Measurements from ENCODE around the gene ZNF284.

ZNF284 gene

DNA sequence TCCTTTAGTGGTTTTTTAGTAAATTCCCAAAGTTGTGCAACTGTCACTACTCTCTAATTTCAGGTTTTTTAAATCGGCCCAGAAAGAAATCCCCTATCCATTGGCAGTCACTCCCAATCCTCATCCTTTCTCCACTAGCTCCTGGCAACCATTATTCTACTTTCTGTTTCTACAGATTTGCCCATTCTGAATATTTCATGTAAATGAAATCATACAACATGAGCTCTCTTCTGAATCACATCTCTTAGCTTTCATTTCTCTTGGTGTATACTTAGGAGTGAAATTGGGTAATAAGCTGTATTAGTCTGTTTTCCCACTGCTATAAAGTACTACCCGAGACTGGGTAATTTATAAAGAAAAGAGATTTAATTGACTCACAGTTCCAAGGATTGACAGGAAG, 29.8 kb upstream of the ZNF284 start:
- TF ChIP-seq CTCF (IDR thresholded peaks at IDR 0.05) = no peak
- Histone ChIP-seq H3K4me1 (no peaks in the 10 kb centered on the region), H3K9me3 (peaks cover 0 to 44% (median 14%) of the 10 kb centered on the region in 3 donors), H3K4me3 (no peak overlapping the region), H3K36me3 (peaks cover 0 to 3% (median 0%) of the 10 kb centered on the region in 3 donors), H3K27ac (no peak overlapping the region), H3K27me3 (peaks cover 0 to 6% of the 10 kb centered on the region in 2 donors)
- intact Hi-C loops (cut with DNase I; ENCODE audit: low total_unique reads) = no loop called here
- DNase-seq = no peak

GRCh38 chr19:44050740-44051649, 21.0 kb upstream of the ZNF284 start:
- Histone ChIP-seq H3K4me3 (peak overlapping the region; percentile 63 to 91), H3K27ac (peak overlapping the region; percentile 29 to 77), H3K4me1 (peaks cover 0 to 19% (median 12%) of the 10 kb centered on the region in 4 donors), H3K36me3 (peaks cover 9 to 17% (median 10%) of the 10 kb centered on the region in 3 donors), H3K27me3 (peaks cover 0 to 4% of the 10 kb centered on the region in 2 donors), H3K9me3 (no peaks in the 10 kb centered on the region)
- intact Hi-C loops (cut with DNase I; ENCODE audit: low total_unique reads) = loop anchor here (10.0 kb wide), 1 partner anchor 46 kb away; the partner anchor contains the start of gene ZNF230
- TF ChIP-seq CTCF (IDR thresholded peaks at IDR 0.05) = no peak
- no peak for DNase-seq

DNA sequence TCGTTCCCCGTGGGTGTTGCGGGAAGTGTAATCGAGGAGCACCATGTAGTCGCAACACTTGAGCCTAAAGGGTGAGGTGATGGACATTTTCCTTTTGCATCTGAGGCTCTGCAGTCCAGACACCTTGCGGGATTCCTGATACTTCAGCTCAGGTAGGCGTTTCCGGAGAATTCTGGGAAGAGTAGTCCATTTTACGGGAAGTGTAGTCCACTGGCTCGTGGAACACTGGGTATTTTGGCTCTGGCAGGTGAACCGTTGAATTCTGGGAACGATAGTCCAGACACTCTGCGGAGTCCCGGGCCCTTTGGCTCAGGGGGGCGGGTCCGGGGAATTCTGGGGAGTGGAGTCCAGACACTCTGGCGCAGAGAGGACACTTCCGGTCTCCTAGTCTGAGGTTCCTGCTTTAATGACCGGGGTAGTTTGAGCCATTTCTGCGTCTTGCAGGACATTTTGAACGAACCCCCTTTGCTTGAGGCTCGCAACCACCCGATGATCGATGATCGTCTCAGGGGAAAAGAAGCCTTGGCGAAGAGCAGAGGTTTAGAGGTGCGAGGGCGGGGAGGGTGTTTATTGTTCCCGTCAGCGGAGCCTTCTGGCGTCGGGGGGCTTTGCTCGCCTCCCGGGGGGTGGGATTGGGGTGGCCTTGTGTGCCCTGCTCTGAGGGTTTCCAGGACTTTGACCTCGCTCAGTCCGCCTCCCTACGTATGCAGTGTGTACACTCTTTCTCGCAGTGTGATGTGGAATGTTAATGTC, 20.1 kb upstream of the ZNF284 start, which contains the start of gene ZNF223:
TSS of gene ZNF223 (plus strand) at position 387 of the 753 bp plus-strand sequence. CDS start 3,141 bp downstream, outside the sequence.
- Histone ChIP-seq H3K27ac (peak within 1 kb of the TSS; percentile 69 to 77), H3K4me1 (peaks cover 0 to 19% (median 12%) of the 10 kb centered on the region in 4 donors), H3K9me3 (no peaks in the 10 kb centered on the region), H3K27me3 (peaks cover 0 to 4% of the 10 kb centered on the region in 2 donors), H3K4me3 (peak within 1 kb of the TSS; percentile 63 to 91), H3K36me3 (peaks cover 11 to 23% (median 13%) of the 10 kb centered on the region in 3 donors)
- no peak for TF ChIP-seq CTCF (IDR thresholded peaks at IDR 0.05)
- peak; percentile 96 to 98 for DNase-seq
- intact Hi-C loops (cut with DNase I; ENCODE audit: low total_unique reads) = loop anchor here (2.0 to 10.0 kb wide), 2 partner anchors 47 to 101 kb away; partner anchors contain the start of genes ZNF221 and ZNF230

DNA sequence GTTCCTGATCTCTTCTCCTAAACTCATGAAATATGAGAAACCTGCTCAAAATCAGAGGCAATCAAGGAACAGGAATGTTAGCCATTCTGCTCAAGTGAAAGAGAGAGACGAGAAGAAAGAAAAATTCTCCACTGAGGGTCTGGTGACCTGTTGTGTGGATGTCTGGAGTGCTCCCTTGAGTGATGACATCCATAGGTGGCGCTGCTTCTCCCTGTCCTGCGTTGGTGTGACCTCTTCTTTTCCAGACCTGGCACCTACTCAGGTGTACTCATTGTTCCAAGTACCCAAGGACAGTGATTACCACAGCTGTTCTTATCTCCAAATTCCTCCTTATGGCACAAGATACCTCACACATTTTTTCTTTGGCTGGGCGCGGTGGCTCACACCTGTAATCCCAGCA, 16.1 kb upstream of the ZNF284 start:
- H3K36me3 ChIP-seq = peaks cover 47 to 62% (median 51%) of the 10 kb centered on the region in 3 donors
- TF ChIP-seq CTCF (IDR thresholded peaks at IDR 0.05) = no peak
- intact Hi-C loops (cut with DNase I; ENCODE audit: low total_unique reads) = loop anchor here (10.0 kb wide), 1 partner anchor 51 kb away; the partner anchor contains the start of gene ZNF230
- H3K27me3 ChIP-seq = no peaks in the 10 kb centered on the region
- H3K4me3 ChIP-seq = no peak overlapping the region
- H3K4me1 ChIP-seq = peaks cover 0 to 19% (median 11%) of the 10 kb centered on the region in 4 donors
- no peak for DNase-seq
- no peak overlapping the region for H3K27ac ChIP-seq
- H3K9me3 ChIP-seq = peaks cover 0 to 11% (median 0%) of the 10 kb centered on the region in 3 donors

- no peak for TF ChIP-seq CTCF (IDR thresholded peaks at IDR 0.05)
- Histone ChIP-seq H3K4me1 (no peaks in the 10 kb centered on the region), H3K4me3 (no peak overlapping the region), H3K27me3 (no peaks in the 10 kb centered on the region), H3K9me3 (peaks cover 4 to 40% (median 18%) of the 10 kb centered on the region in 3 donors), H3K27ac (no peak overlapping the region), H3K36me3 (peaks cover 80 to 96% (median 85%) of the 10 kb centered on the region in 3 donors)
- no peak for DNase-seq
- intact Hi-C loops (cut with DNase I; ENCODE audit: low total_unique reads) = loop anchor here (10.0 kb wide), 1 partner anchor 54 kb away; the partner anchor contains the start of gene ZNF230
Measured at GRCh38 chr19:44059229-44059628, 12.7 kb upstream of the ZNF284 start.

Data from tibial artery (tissue), 4 donors.